Glutamatergic neuron (in vitro differentiated cells): ENCODE results near the gene PTPRB. TPM values are rescaled to one million over a fixed set of nuclear protein-coding genes. Genes with fewer than 3 reads are reported as not detected.

Experiments
- DNase-seq: peaks from one replicate; pipeline ENCODE4 v3.0.0; 2022
- H3K27ac Mint-ChIP-seq: one replicate; pipeline ENCODE4 v1.8.0; 2020; ENCODE audit warnings: mild to moderate bottlenecking, mixed read lengths, inconsistent platforms; ENCODE audit not compliant: unreplicated experiment
- H3K27me3 Mint-ChIP-seq: one replicate; pipeline ENCODE4 v1.8.0; 2020; ENCODE audit warnings: mild to moderate bottlenecking, moderate library complexity, mixed read lengths, inconsistent platforms; ENCODE audit not compliant: unreplicated experiment
- H3K36me3 Mint-ChIP-seq: one replicate; pipeline ENCODE4 v1.8.0; 2020; ENCODE audit warnings: mild to moderate bottlenecking, mixed read lengths, inconsistent platforms; ENCODE audit not compliant: unreplicated experiment
- H3K4me1 Mint-ChIP-seq: one replicate; pipeline ENCODE4 v1.8.0; 2020; ENCODE audit warnings: mild to moderate bottlenecking, low read depth, mixed read lengths, inconsistent platforms; ENCODE audit not compliant: unreplicated experiment
- H3K4me3 Mint-ChIP-seq: one replicate; pipeline ENCODE4 v1.8.0; 2020; ENCODE audit warnings: mild to moderate bottlenecking, mixed read lengths, inconsistent platforms; ENCODE audit not compliant: unreplicated experiment
- H3K9me3 Mint-ChIP-seq: one replicate; pipeline ENCODE4 v1.8.0; 2020; ENCODE audit warnings: mild to moderate bottlenecking, moderate library complexity, mixed read lengths, inconsistent platforms; ENCODE audit not compliant: unreplicated experiment
- total RNA-seq: library from RNA; stranded (reverse); fragmentation: NEBNext Ultra II Directional; extraction: Animal tissue kit (Norgen Biotek cat#: 25700); gene quantifications from one replicate; pipeline ENCODE4 v1.2.1, GENCODE V29; 2021; ENCODE audit not compliant: unreplicated experiment
- TF ChIP-seq, protein P1 (sequence below): fragments of 200-600 bp; sonication (generic); IDR thresholded peaks from one replicate; pipeline ENCODE4 v1.5.0; 2021; ENCODE audit not compliant: partially characterized antibody, unreplicated experiment

PTPRB gene
- total RNA-seq, 1 donor from 2014 or later = 0.17 TPM

DNA sequence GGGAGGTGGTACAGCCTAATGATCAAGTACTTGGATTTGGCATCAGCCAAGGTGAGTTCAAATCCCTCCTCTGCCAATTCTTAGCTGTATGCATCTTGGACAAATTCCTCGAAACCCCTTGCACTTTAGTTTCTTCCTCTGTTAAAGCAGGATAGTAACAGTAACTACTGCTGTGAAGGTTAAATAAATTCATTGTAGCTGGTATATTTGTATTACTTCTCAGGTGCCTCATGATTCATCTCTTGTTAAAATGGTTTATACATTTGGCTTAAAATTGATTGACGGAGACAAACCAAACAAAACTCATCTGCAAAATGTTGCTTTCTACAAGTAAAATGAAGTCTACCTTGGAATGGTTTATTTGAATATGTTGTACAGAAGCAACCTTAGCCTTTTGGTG lies 2.3 kb upstream of the PTPRB start:
- TF ChIP-seq, protein P1, sequence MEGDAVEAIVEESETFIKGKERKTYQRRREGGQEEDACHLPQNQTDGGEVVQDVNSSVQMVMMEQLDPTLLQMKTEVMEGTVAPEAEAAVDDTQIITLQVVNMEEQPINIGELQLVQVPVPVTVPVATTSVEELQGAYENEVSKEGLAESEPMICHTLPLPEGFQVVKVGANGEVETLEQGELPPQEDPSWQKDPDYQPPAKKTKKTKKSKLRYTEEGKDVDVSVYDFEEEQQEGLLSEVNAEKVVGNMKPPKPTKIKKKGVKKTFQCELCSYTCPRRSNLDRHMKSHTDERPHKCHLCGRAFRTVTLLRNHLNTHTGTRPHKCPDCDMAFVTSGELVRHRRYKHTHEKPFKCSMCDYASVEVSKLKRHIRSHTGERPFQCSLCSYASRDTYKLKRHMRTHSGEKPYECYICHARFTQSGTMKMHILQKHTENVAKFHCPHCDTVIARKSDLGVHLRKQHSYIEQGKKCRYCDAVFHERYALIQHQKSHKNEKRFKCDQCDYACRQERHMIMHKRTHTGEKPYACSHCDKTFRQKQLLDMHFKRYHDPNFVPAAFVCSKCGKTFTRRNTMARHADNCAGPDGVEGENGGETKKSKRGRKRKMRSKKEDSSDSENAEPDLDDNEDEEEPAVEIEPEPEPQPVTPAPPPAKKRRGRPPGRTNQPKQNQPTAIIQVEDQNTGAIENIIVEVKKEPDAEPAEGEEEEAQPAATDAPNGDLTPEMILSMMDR = no peak
- no peak overlapping the region for H3K4me3 Mint-ChIP-seq
- no peaks in the 10 kb centered on the region for H3K4me1 Mint-ChIP-seq
- H3K27me3 Mint-ChIP-seq = no peaks in the 10 kb centered on the region
- H3K9me3 Mint-ChIP-seq = peaks cover 1% of the 10 kb centered on the region
- H3K27ac Mint-ChIP-seq = no peak overlapping the region
- DNase-seq = no peak
- no peaks in the 10 kb centered on the region for H3K36me3 Mint-ChIP-seq

DNA sequence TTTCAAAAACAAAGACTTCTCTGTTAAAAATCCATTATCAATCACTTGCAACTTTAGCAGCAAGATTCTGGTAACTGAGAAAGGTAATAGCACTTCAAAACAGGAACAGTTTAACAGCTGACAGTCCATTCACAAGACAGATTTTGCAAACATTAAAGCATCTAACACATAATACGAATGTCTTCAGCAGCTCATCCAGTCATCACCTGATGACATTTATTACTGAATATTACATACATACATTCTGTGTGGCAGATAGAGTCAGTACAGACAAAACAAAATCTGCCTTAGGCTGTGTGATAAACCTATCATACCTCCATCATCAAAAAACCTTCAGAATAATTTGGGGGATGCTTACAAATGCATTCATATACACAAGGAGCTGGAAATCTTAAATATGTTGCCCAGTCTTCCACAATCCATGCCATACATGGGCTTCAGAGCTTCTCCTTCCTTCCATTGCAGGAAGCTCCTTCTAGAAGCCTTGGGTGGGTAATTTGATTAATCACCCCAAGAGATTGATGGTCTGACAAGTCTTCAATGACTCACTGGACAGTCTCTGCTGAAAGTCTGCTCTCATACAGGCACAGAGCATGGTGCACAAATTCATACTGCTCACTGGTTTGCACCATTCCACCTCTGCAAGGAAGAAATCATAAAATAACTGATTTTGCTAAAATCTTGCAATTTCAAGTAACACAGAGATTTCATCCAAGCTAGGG lies 1.6 kb upstream of the PTPRB start:
- Mint-ChIP-seq H3K9me3 (peaks cover 1% of the 10 kb centered on the region), H3K27me3 (no peaks in the 10 kb centered on the region), H3K27ac (no peak overlapping the region), H3K36me3 (no peaks in the 10 kb centered on the region), H3K4me1 (no peaks in the 10 kb centered on the region), H3K4me3 (no peak overlapping the region)
- DNase-seq = no peak
- TF ChIP-seq, protein P1 = no peak

DNA sequence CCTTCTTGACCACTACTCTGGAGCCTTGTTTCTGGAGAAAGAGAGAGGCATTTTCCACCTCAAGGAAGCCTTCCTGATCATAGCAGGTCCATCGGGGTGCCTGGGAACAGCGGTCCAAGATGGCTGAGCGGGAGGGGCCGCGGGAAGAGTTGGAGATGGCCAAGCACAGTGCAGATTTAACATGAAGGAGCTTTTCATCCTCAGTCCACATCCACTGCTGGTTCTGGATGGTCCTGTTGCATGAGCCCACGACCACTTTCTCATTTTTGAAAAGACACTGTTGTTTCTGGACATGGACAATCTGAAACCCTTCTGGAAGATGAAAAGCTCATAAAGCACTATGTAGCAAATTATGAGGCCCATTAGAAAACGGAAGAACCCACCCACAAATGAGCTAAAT lies 1.5 kb downstream of the PTPRB start:
- Mint-ChIP-seq H3K27me3 (no peaks in the 10 kb centered on the region), H3K4me1 (no peaks in the 10 kb centered on the region), H3K9me3 (peaks cover 3% of the 10 kb centered on the region), H3K27ac (no peak overlapping the region), H3K4me3 (no peak overlapping the region), H3K36me3 (no peaks in the 10 kb centered on the region)
- DNase-seq = no peak
- TF ChIP-seq, protein P1 = no peak

DNA sequence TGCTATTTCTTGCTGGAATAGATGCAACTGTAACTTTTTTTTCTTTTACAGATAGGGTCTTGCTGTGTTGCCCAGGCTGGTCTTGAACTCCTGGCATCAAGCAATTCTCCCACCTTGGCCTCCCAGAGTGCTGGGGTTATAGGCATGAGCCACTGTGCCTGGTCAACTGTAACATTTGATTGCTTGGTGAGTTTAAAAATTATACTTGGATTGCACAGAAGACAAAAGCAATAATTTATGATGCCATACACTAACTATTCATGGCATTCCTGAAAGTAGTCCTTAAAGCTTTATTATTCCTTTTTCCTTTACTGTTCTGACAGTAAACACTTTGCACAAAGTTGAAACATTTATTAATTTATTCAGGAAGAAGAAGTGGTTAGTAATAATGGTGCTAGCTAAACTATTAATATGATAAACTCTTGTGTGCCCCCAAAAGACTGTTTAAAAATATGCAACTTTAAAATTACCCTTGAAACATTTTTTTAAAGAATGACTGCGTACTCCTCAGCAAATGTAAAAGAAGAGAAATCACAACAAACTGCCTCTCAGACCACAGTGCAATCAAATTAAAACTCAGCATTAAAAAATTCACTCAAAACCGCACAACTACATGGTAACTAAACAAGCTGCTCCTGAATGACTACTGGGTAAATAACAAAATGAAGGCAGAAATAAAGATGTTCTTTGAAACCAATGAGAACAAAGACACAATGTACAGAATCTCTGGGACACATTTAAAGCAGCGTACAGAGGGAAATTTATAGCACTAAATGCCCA lies 8.3 kb downstream of the PTPRB start:
- no peak for DNase-seq
- no peaks in the 10 kb centered on the region for H3K36me3 Mint-ChIP-seq
- no peaks in the 10 kb centered on the region for H3K27me3 Mint-ChIP-seq
- peaks cover 3% of the 10 kb centered on the region for H3K9me3 Mint-ChIP-seq
- no peak overlapping the region for H3K27ac Mint-ChIP-seq
- no peak overlapping the region for H3K4me3 Mint-ChIP-seq
- TF ChIP-seq, protein P1 = no peak
- no peaks in the 10 kb centered on the region for H3K4me1 Mint-ChIP-seq

DNA sequence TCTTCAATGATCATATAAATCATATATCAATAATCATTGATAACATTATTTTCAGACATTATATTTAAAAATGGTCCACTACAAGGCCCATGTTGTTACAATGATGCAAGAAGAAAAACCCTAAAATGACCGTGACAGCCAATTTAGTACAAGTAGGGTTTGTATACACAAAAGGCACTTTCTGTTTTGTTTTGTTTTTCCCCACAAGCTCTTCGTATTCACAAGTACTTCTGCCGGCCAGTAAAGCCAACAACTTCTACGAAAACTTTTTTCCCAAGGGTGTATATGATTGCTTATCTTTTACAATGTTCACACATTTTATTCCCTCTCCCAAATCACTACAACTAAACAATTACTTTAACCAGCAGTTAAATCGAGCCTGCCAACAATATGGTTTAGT lies 9.6 kb downstream of the PTPRB start:
- no peaks in the 10 kb centered on the region for H3K27me3 Mint-ChIP-seq
- no peak for DNase-seq
- H3K4me3 Mint-ChIP-seq = no peak overlapping the region
- no peak overlapping the region for H3K27ac Mint-ChIP-seq
- TF ChIP-seq, protein P1 = no peak
- H3K9me3 Mint-ChIP-seq = peaks cover 3% of the 10 kb centered on the region
- no peaks in the 10 kb centered on the region for H3K4me1 Mint-ChIP-seq
- H3K36me3 Mint-ChIP-seq = no peaks in the 10 kb centered on the region
